DOHH2 (cell line): Measurements from ENCODE around the gene ZIC5.

ENCODE experiments used
- H3F3A ChIP-seq: fragments of 200-600 bp; sonication (generic), shearing (Covaris generic); 2 replicates; pipeline ENCODE4 v1.6.0; 2016; ENCODE audit warnings: antibody characterized with exemption, mild to moderate bottlenecking; ENCODE audit not compliant: control insufficient read depth, insufficient read depth
- H3K27ac ChIP-seq: fragments of 200-600 bp; sonication (generic); 2 replicates; pipeline ENCODE4 v1.5.1; 2014; ENCODE audit warnings: low read depth, mild to moderate bottlenecking, low read length, moderate library complexity
- H3K27me3 ChIP-seq: fragments of 200-600 bp; sonication (generic); 2 replicates; pipeline ENCODE4 v1.6.1; 2014; ENCODE audit warnings: mild to moderate bottlenecking, low read length, mixed read lengths; ENCODE audit not compliant: control insufficient read depth
- H3K36me3 ChIP-seq: fragments of 200-600 bp; sonication (generic); 2 replicates; pipeline ENCODE4 v1.6.1; 2014; ENCODE audit warnings: mild to moderate bottlenecking, low read length, moderate library complexity, mixed read lengths; ENCODE audit not compliant: control insufficient read depth
- H3K4me1 ChIP-seq: fragments of 200-600 bp; sonication (generic); 2 replicates; pipeline ENCODE4 v1.6.1; 2014; ENCODE audit warnings: mild to moderate bottlenecking, low read length, mixed read lengths; ENCODE audit not compliant: control insufficient read depth
- H3K4me2 ChIP-seq: fragments of 200-600 bp; sonication (generic); 2 replicates; pipeline ENCODE4 v1.6.0; 2014; ENCODE audit warnings: mild to moderate bottlenecking, low read length, moderate library complexity
- H3K4me3 ChIP-seq: fragments of 200-600 bp; sonication (generic); 2 replicates; pipeline ENCODE4 v1.5.1; 2014; ENCODE audit warnings: mild to moderate bottlenecking, low read length, mixed read lengths
- H3K79me2 ChIP-seq: fragments of 200-600 bp; sonication (generic); 2 replicates; pipeline ENCODE4 v1.6.1; 2014; ENCODE audit warnings: mild to moderate bottlenecking, low read length, mixed read lengths; ENCODE audit not compliant: control insufficient read depth
- H3K9me2 ChIP-seq: fragments of 200-600 bp; sonication (generic); replicated peaks from 2 replicates; pipeline ENCODE4 v1.6.1; 2014; ENCODE audit warnings: mild to moderate bottlenecking, low read length, mixed read lengths; ENCODE audit not compliant: control insufficient read depth
- H3K9me3 ChIP-seq: fragments of 200-600 bp; sonication (generic); 2 replicates; pipeline ENCODE4 v1.6.1; 2014; ENCODE audit warnings: antibody characterized with exemption, low read length, mixed read lengths; ENCODE audit not compliant: control insufficient read depth, insufficient read depth
- H4K20me1 ChIP-seq: fragments of 200-600 bp; sonication (generic); 2 replicates; pipeline ENCODE4 v1.6.0; 2014; ENCODE audit warnings: low read depth, mild to moderate bottlenecking, antibody characterized with exemption, low read length, moderate library complexity; ENCODE audit not compliant: control insufficient read depth, insufficient read depth
- CTCF ChIP-seq: fragments of 200-600 bp; sonication (generic); IDR thresholded peaks from one replicate; pipeline ENCODE4 v1.5.1; 2014; ENCODE audit warnings: antibody characterized with exemption, mild to moderate bottlenecking, low read depth, low read length; ENCODE audit not compliant: poor library complexity, severe bottlenecking
- EZH2phosphoT487 ChIP-seq: fragments of 200-600 bp; sonication (generic); IDR thresholded peaks from 2 replicates; pipeline ENCODE4 v1.6.1; 2017; ENCODE audit warnings: borderline replicate concordance, mild to moderate bottlenecking, antibody characterized with exemption, low read length, moderate library complexity, mixed read lengths

Gene ZIC5

DNA sequence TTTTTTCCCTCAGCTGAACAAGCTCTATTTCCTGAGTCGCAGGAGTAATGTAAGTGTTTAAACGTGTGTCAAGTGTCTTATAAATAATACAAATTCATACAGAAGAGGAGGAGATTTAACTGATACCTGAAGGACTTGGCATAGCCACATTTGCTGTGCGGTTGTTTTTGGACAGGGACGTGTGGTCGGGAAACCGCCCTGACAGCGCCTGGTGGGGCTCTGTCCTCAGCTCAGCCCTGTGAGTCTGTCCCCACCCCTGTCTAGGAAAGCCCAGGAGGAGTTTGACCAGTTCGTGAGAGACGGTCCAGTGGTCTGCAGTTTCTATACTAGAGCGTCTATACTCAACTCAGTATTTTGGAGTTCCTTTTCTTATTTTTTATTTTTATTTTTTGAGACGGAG, 26.7 kb upstream of the ZIC5 start:
- no peak overlapping the region for H3K4me2 ChIP-seq
- TF ChIP-seq CTCF (no peak), EZH2phosphoT487 (no peak)
- peaks cover 31% of the 10 kb centered on the region for H3K27me3 ChIP-seq
- no peak overlapping the region for H3K27ac ChIP-seq
- no peaks in the 10 kb centered on the region for H4K20me1 ChIP-seq
- H3K36me3 ChIP-seq = no peaks in the 10 kb centered on the region
- H3K9me2 ChIP-seq = no peaks in the 10 kb centered on the region
- H3K4me1 ChIP-seq = no peaks in the 10 kb centered on the region
- H3K4me3 ChIP-seq = no peak overlapping the region
- no peaks in the 10 kb centered on the region for H3K79me2 ChIP-seq
- H3K9me3 ChIP-seq = no peaks in the 10 kb centered on the region
- no peaks in the 10 kb centered on the region for H3F3A ChIP-seq

DNA sequence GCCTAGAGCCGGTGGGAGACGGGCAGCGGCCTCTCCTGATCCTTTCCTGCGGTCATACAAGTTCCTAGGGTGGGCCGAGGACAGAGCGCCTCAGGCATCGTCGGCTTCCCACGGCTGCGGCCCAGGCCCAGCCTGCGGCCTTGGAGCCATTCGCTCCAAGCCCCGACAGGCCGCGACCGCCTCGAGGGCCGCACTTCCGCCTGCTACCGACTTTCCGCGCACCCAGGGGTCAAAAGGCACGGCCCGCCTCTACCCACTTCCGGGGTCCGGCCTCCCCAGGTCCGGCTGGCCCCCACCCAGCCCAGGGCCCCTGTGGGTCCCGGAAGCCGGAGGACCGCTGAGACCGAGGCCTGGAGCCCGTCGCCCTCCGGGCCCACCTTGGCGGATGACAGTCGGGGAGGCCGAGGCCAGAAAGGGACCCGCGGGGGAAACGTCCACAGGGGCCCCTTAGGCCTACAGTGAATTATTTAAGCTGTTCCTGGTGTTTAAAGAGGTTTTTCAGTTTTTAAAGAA, 26.2 kb upstream of the ZIC5 start:
- TF ChIP-seq CTCF (no peak), EZH2phosphoT487 (no peak)
- no peak overlapping the region for H3K4me2 ChIP-seq

GRCh38 chr13:99996381-99996973, 24.9 kb upstream of the ZIC5 start:
- H3K36me3 ChIP-seq = no peaks in the 10 kb centered on the region
- H3K27ac ChIP-seq = no peak overlapping the region
- TF ChIP-seq CTCF (no peak), EZH2phosphoT487 (no peak)
- H3K9me2 ChIP-seq = no peaks in the 10 kb centered on the region
- H3K27me3 ChIP-seq = peaks cover 38% of the 10 kb centered on the region
- no peaks in the 10 kb centered on the region for H3K9me3 ChIP-seq
- no peaks in the 10 kb centered on the region for H3K79me2 ChIP-seq
- H3K4me1 ChIP-seq = no peaks in the 10 kb centered on the region
- H3K4me2 ChIP-seq = no peak overlapping the region
- H3K4me3 ChIP-seq = no peak overlapping the region
- H4K20me1 ChIP-seq = no peaks in the 10 kb centered on the region
- H3F3A ChIP-seq = no peaks in the 10 kb centered on the region

More for the DNA sequence above, 26.2 kb upstream of the ZIC5 start:
- Histone ChIP-seq H3K9me3 (no peaks in the 10 kb centered on the region), H4K20me1 (no peaks in the 10 kb centered on the region), H3K79me2 (no peaks in the 10 kb centered on the region), H3K4me1 (no peaks in the 10 kb centered on the region), H3K27ac (no peak overlapping the region), H3K27me3 (peaks cover 33% of the 10 kb centered on the region), H3F3A (no peaks in the 10 kb centered on the region), H3K9me2 (no peaks in the 10 kb centered on the region), H3K36me3 (no peaks in the 10 kb centered on the region), H3K4me3 (no peak overlapping the region)
